Glutamatergic neuron (in vitro differentiated cells): ENCODE results near the gene VAPB. TPM values are rescaled to one million over a fixed set of nuclear protein-coding genes. Genes with fewer than 3 reads are reported as not detected.

Experiments
- DNase-seq: peaks from one replicate; pipeline ENCODE4 v3.0.0; 2022
- H3K27ac Mint-ChIP-seq: one replicate; pipeline ENCODE4 v1.8.0; 2020; ENCODE audit warnings: mild to moderate bottlenecking, mixed read lengths, inconsistent platforms; ENCODE audit not compliant: unreplicated experiment
- H3K27me3 Mint-ChIP-seq: one replicate; pipeline ENCODE4 v1.8.0; 2020; ENCODE audit warnings: mild to moderate bottlenecking, moderate library complexity, mixed read lengths, inconsistent platforms; ENCODE audit not compliant: unreplicated experiment
- H3K36me3 Mint-ChIP-seq: one replicate; pipeline ENCODE4 v1.8.0; 2020; ENCODE audit warnings: mild to moderate bottlenecking, mixed read lengths, inconsistent platforms; ENCODE audit not compliant: unreplicated experiment
- H3K4me1 Mint-ChIP-seq: one replicate; pipeline ENCODE4 v1.8.0; 2020; ENCODE audit warnings: mild to moderate bottlenecking, low read depth, mixed read lengths, inconsistent platforms; ENCODE audit not compliant: unreplicated experiment
- H3K4me3 Mint-ChIP-seq: one replicate; pipeline ENCODE4 v1.8.0; 2020; ENCODE audit warnings: mild to moderate bottlenecking, mixed read lengths, inconsistent platforms; ENCODE audit not compliant: unreplicated experiment
- H3K9me3 Mint-ChIP-seq: one replicate; pipeline ENCODE4 v1.8.0; 2020; ENCODE audit warnings: mild to moderate bottlenecking, moderate library complexity, mixed read lengths, inconsistent platforms; ENCODE audit not compliant: unreplicated experiment
- CTCF ChIP-seq: fragments of 200-600 bp; sonication (generic); IDR thresholded peaks from one replicate; pipeline ENCODE4 v1.5.0; 2021; ENCODE audit not compliant: partially characterized antibody, unreplicated experiment
- long read RNA-seq: library from polyadenylated mRNA; unstranded; transcript quantifications from one replicate; pipeline ENCODE4 v2.0.0, GENCODE V29; 2020; ENCODE audit not compliant: unreplicated experiment
- total RNA-seq: library from RNA; stranded (reverse); fragmentation: NEBNext Ultra II Directional; extraction: Animal tissue kit (Norgen Biotek cat#: 25700); gene quantifications from one replicate; pipeline ENCODE4 v1.2.1, GENCODE V29; 2021; ENCODE audit not compliant: unreplicated experiment

VAPB gene
- total RNA-seq: 60.5 TPM
- long read RNA-seq, full-length matches to known transcripts: 16 of 18 reads
- long read RNA-seq, partial matches to known transcripts: 0 of 18 reads
- long read RNA-seq, other reads (novel, unspliced or antisense): 2 of 18 reads

GRCh38 chr20:58388882-58389323 lies at the start of gene VAPB:
Gene VAPB (plus strand): TSS chr20:58389229. CDS start chr20:58389460, 231 bp downstream.
- peak; percentile 97 for DNase-seq
- Mint-ChIP-seq H3K4me1 (peaks cover 13% of the 10 kb centered on the region), H3K9me3 (peaks cover 2% of the 10 kb centered on the region), H3K27me3 (peaks cover 7% of the 10 kb centered on the region), H3K36me3 (no peaks in the 10 kb centered on the region), H3K27ac (peak within 1 kb of the TSS; percentile 82), H3K4me3 (peak within 1 kb of the TSS; percentile 99)
- TF ChIP-seq CTCF: no peak

DNA sequence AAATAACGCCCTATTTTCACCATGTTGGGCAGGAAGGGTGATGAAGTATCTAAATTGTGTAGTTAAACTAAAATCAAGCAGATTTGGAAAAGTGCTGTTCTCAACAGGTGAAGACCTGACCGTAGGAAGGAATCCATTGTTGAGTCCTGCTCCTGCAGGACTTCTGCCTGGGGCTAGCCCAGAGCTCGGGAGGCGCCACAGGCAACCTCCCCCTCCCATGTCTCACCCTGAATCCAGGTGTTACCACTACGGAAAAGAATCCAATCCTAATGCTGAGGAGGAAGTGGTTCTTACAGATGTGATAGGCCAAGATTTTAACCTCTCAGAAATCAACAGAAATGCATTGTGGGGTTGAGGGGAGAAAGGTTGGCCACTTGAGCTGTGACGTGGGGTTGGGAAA lies 49.3 kb upstream of the VAPB start:
- TF ChIP-seq CTCF: no peak
- no peak overlapping the region for H3K27ac Mint-ChIP-seq
- no peaks in the 10 kb centered on the region for H3K9me3 Mint-ChIP-seq
- no peak overlapping the region for H3K4me3 Mint-ChIP-seq
- H3K27me3 Mint-ChIP-seq: peaks cover 2% of the 10 kb centered on the region
- H3K4me1 Mint-ChIP-seq: no peaks in the 10 kb centered on the region
- no peaks in the 10 kb centered on the region for H3K36me3 Mint-ChIP-seq
- DNase-seq: no peak

- H3K27me3 Mint-ChIP-seq: peaks cover 2% of the 10 kb centered on the region
- H3K27ac Mint-ChIP-seq: no peak overlapping the region
- no peaks in the 10 kb centered on the region for H3K4me1 Mint-ChIP-seq
- no peak overlapping the region for H3K4me3 Mint-ChIP-seq
- DNase-seq: no peak
- no peaks in the 10 kb centered on the region for H3K36me3 Mint-ChIP-seq
- no peak for TF ChIP-seq CTCF
- no peaks in the 10 kb centered on the region for H3K9me3 Mint-ChIP-seq
Measured at GRCh38 chr20:58340151-58340550, 48.9 kb upstream of the VAPB start.

GRCh38 chr20:58340853-58341252 lies 48.2 kb upstream of the VAPB start:
- TF ChIP-seq CTCF: no peak
- DNase-seq: no peak
- no peaks in the 10 kb centered on the region for H3K9me3 Mint-ChIP-seq
- no peaks in the 10 kb centered on the region for H3K4me1 Mint-ChIP-seq
- H3K36me3 Mint-ChIP-seq: peaks cover under 1% of the 10 kb centered on the region
- H3K4me3 Mint-ChIP-seq: no peak overlapping the region
- H3K27ac Mint-ChIP-seq: no peak overlapping the region
- H3K27me3 Mint-ChIP-seq: peaks cover 2% of the 10 kb centered on the region

GRCh38 chr20:58342104-58342945 lies 46.7 kb upstream of the VAPB start:
- H3K27ac Mint-ChIP-seq: no peak overlapping the region
- no peak overlapping the region for H3K4me3 Mint-ChIP-seq
- no peak for TF ChIP-seq CTCF

More at GRCh38 chr20:58342104-58342945, 46.7 kb upstream of the VAPB start:
- DNase-seq: no peak
- Mint-ChIP-seq H3K27me3 (peaks cover 2% of the 10 kb centered on the region), H3K9me3 (no peaks in the 10 kb centered on the region), H3K36me3 (peaks cover 5% of the 10 kb centered on the region), H3K4me1 (no peaks in the 10 kb centered on the region)
